Activated naive CD8-positive, alpha-beta T cell treated with anti-CD3 and anti-CD28 coated beads, Interleukin-2, amount 10 ng/mL, durations not matched to agents 7 days and 5 days (primary cell): ENCODE data around the gene SNX13. TPM values are rescaled to one million over a fixed set of nuclear protein-coding genes. Genes with fewer than 3 reads are reported as not detected.

ENCODE experiments used
- ATAC-seq: fragments of 150-1000 bp; cut with Tn5 transposase; one replicate; pipeline ENCODE4 v1.10.0; 2021; ENCODE audit warnings: low read depth, moderate library complexity
- POLR2A ChIA-PET: fragments of 350-600 bp; sonication (Branson Sonifier 250); formaldehyde crosslinking; loops from one replicate; lab custom pipeline; 2021; ENCODE audit warnings: antibody characterized with exemption; lab: Charles Lee
- DNase-seq: peaks from one replicate; pipeline ENCODE4 v3.0.0; 2021
- H3K27ac Mint-ChIP-seq: one replicate; pipeline ENCODE4 v1.8.0; 2022; ENCODE audit warnings: mild to moderate bottlenecking, mixed read lengths
- H3K27me3 Mint-ChIP-seq: one replicate; pipeline ENCODE4 v1.8.0; 2022; ENCODE audit warnings: mild to moderate bottlenecking, moderate library complexity, mixed read lengths
- H3K36me3 Mint-ChIP-seq: one replicate; pipeline ENCODE4 v1.8.0; 2021; ENCODE audit warnings: mild to moderate bottlenecking, mixed read lengths
- H3K4me1 Mint-ChIP-seq: one replicate; pipeline ENCODE4 v1.8.0; 2021; ENCODE audit warnings: mixed read lengths
- H3K4me3 Mint-ChIP-seq: one replicate; pipeline ENCODE4 v1.8.0; 2022; ENCODE audit warnings: mild to moderate bottlenecking, moderate library complexity, mixed read lengths
- H3K9me3 Mint-ChIP-seq: one replicate; pipeline ENCODE4 v1.8.0; 2021; ENCODE audit warnings: mixed read lengths
- total RNA-seq, 2 experiments: library from RNA; stranded (reverse); gene quantifications; one replicate each; pipeline ENCODE4 v1.2.3, GENCODE V29; 2021

The SNX13 gene
- total RNA-seq, 2 experiments from 2014 or later: 29.3 to 35.1 TPM

DNA sequence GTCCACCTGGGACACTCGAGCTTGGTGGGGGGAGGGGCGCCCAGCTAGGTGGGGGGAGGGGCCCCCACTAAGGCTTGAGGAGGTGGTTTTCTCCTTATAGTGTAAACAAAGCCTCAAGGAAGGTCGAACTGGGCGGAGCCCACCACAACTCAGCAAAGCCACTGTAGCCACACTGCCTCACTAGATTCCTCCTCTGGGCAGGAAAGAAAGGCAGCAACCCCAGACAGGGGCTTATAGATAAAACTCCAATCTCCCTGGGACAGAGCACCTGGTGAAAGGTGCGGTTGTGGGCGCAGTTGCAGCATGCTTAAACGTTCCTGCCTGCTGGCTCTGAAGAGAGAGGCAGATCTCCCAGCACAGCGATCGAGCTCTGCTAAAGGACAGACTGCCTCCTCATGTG is 133.1 kb downstream of the SNX13 start:
- Mint-ChIP-seq H3K4me1 (peaks cover 4% of the 10 kb centered on the region), H3K36me3 (peaks cover 38% of the 10 kb centered on the region), H3K4me3 (no peak overlapping the region), H3K9me3 (peaks cover 8% of the 10 kb centered on the region), H3K27me3 (no peaks in the 10 kb centered on the region), H3K27ac (no peak overlapping the region)
- no peak for ATAC-seq
- POLR2A ChIA-PET: no interaction called here
- no peak for DNase-seq

DNA sequence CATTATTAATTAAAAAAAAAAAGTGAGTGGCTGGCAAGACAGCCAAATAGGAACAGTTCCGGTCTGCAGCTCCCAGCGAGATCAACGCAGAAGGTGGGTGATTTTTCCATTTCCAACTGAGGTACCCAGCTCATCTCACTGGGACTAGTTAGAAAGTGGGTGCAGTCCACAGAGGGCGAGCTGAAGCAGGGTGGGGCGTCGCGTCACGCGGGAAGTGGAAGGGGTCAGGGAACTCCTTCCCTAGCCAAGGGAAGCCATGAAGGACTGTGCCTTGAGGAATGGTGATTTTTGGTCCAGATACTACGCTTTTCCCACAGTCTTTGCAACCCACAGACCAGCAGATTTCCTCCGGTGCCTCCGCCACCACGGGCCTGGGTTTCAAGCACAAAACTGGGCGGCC is 133.7 kb downstream of the SNX13 start:
- ATAC-seq: no peak
- Mint-ChIP-seq H3K27ac (no peak overlapping the region), H3K36me3 (peaks cover 32% of the 10 kb centered on the region), H3K4me3 (no peak overlapping the region), H3K27me3 (no peaks in the 10 kb centered on the region), H3K9me3 (peaks cover 5% of the 10 kb centered on the region), H3K4me1 (peaks cover 4% of the 10 kb centered on the region)
- no peak for DNase-seq
- POLR2A ChIA-PET: no interaction called here

DNA sequence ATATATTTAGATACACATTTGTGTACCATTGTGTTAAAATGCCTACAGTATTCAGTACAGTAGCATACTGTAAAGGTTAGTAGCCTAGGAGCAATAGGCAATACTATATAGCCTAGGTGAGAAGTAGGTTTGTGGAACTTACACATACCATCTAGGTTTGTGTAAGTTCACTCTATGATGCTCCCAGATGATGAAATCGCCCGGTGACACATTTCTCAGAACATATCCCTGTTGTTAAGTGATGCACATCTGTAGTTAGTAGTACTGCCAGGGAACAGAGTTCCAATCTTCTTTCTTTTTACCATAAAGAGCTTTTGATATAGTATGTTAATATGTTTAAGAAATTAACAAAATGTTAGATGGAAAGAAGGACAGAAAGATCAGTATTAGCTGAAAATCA is 138.2 kb downstream of the SNX13 start:
- Mint-ChIP-seq H3K9me3 (no peaks in the 10 kb centered on the region), H3K4me1 (no peaks in the 10 kb centered on the region), H3K27ac (no peak overlapping the region), H3K27me3 (no peaks in the 10 kb centered on the region), H3K36me3 (peaks cover 23% of the 10 kb centered on the region), H3K4me3 (no peak overlapping the region)
- DNase-seq: no peak
- ATAC-seq: no peak
- POLR2A ChIA-PET: no interaction called here

DNA sequence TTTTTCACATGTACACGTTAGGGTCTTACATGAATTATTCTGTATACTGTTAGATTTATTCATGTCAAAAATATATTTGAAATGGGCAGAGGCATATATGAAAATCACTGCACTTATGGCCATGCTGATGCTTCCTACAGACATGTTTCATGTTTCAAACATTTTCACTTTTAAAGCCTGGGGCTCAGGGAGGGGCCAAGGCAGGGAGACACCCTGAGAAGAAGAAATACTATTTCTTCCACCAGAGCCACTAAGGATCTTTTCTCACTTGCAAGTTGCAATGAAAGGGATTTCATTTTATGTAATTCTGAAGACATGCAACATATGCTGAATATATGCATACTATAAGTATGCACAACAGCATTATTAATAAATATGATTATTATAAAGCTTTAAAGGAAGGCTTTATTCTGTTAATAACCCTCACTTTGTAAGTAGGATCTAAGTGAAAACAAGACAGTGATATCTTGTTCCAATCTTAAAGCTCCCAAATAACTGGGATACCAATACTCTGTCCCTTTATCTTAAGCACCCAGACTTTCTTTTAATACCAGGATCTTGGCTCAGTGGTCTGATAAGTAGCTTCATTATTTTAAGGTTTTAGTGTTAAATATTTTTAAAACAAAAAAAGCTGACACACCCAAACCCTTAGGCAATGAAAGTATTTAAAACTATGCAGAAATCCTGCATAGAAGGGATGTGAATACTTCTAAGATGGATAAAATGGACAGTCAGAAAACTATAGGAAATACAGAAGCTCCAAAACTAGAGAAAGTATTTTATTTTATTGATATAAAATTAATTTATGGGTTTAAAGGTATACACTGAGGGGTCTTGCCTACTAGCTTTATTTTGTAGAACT is 148.0 kb downstream of the SNX13 start:
- ATAC-seq (no peak), DNase-seq (no peak)
- H3K4me3 Mint-ChIP-seq: no peak overlapping the region
- H3K4me1 Mint-ChIP-seq: no peaks in the 10 kb centered on the region
- H3K27me3 Mint-ChIP-seq: no peaks in the 10 kb centered on the region
- no peak overlapping the region for H3K27ac Mint-ChIP-seq
- no peaks in the 10 kb centered on the region for H3K9me3 Mint-ChIP-seq
- POLR2A ChIA-PET: no interaction called here
- peaks cover 11% of the 10 kb centered on the region for H3K36me3 Mint-ChIP-seq

DNA sequence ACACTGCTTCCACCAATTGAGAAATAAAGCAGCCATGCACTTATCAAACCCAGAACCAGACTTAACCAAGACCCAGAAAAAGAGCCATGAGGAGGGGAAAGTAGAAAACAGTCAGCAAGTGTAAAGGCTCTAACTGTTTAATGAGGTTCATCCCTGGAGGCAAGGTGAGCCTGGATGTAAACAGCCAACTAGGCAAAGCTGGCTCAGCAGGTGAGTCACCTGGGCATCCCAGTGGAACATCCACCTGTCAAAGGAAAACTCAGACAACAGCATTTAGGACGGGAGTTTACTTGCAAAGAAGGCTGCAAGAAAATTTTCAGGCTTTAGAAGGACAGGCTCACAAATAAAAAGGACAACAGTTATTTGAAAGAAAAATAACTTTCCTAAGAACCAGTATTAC is 153.0 kb downstream of the SNX13 start:
- no peak for ATAC-seq
- Mint-ChIP-seq H3K4me3 (no peak overlapping the region), H3K27ac (no peak overlapping the region), H3K36me3 (no peaks in the 10 kb centered on the region), H3K27me3 (no peaks in the 10 kb centered on the region), H3K4me1 (no peaks in the 10 kb centered on the region), H3K9me3 (no peaks in the 10 kb centered on the region)
- POLR2A ChIA-PET: no interaction called here
- DNase-seq: no peak

DNA sequence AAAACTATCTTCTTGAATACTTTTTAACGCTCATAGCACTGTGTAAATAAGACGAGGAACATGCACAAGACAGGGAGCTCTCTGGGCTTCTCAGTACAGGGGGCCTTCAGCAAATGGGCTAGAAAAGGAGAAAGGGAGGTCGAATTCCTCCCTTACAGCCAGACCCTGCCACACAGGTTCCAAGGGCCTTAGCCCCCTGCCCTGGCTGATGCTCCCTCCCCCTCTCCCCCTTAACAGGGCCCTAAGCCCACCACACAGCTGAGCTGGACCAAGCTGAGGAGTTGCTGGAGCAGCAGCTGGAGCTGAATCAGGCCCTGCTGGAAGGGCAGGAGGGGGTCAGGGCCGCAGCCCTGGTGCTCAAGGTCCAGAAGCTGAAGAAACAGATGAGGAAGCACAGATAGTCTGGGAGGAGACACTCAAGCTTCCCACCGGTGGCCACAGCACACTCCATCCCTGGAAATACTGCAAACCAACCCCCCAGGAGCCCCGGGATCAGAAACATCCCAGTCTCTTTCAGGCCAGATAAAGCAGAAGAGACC is 153.9 kb downstream of the SNX13 start:
- Mint-ChIP-seq H3K9me3 (no peaks in the 10 kb centered on the region), H3K36me3 (no peaks in the 10 kb centered on the region), H3K27me3 (no peaks in the 10 kb centered on the region), H3K4me3 (no peak overlapping the region), H3K4me1 (no peaks in the 10 kb centered on the region), H3K27ac (no peak overlapping the region)
- ATAC-seq (no peak), DNase-seq (no peak)
- POLR2A ChIA-PET: no interaction called here

DNA sequence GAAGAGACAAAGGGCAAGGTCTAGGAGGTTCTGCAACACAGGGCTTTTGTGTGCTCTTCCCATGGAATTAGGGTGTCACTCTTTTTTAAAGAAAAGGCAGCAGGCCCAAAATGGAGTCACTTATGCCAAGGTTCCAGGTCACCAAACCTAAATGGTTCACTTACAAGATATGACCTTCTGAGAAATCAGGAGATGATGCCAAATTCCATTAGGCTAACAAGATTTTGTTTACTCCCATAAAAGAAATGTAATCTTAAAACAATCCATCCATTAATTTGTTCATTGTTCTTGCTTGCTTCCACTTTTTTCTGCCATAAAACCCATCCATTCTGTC is 158.1 kb downstream of the SNX13 start:
- DNase-seq (no peak), ATAC-seq (no peak)
- Mint-ChIP-seq H3K27ac (no peak overlapping the region), H3K27me3 (no peaks in the 10 kb centered on the region), H3K36me3 (no peaks in the 10 kb centered on the region), H3K9me3 (no peaks in the 10 kb centered on the region), H3K4me1 (no peaks in the 10 kb centered on the region), H3K4me3 (no peak overlapping the region)
- POLR2A ChIA-PET: no interaction called here

DNA sequence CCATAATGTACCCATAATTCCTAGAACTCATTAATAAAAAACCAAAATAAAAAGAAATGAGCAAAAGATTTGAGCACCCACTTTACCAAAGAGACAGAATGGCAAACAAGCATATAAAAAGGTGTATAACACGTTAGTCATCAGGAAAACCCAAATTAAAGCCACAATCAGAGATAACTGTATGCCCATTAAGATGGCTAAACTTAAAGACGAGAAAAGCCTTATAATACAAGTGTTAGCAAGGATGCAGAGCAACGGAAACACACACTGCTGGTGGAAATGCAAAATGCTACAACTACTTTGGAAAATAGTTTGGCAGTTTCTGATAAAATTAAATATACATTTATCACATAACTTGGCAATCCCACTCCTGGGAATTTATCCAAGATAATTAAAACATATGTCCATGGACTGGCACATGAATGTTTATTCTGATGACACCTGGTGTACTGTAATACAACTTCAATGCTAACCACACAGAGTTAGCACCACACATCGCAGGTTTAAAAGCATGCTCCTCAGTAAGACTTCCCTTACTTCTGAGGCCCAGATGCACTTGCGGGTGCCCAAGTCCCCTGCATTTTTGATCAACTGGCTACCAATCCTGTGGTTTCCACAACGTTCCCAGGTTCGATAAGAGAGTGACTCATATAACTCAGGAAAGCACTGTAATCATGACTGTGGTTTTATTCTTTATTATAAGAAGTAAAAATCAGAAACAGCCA is 158.6 kb downstream of the SNX13 start:
- Mint-ChIP-seq H3K9me3 (no peaks in the 10 kb centered on the region), H3K4me1 (no peaks in the 10 kb centered on the region), H3K27ac (no peak overlapping the region), H3K27me3 (no peaks in the 10 kb centered on the region), H3K4me3 (no peak overlapping the region), H3K36me3 (no peaks in the 10 kb centered on the region)
- no peak for ATAC-seq
- DNase-seq: no peak
- POLR2A ChIA-PET: no interaction called here

DNA sequence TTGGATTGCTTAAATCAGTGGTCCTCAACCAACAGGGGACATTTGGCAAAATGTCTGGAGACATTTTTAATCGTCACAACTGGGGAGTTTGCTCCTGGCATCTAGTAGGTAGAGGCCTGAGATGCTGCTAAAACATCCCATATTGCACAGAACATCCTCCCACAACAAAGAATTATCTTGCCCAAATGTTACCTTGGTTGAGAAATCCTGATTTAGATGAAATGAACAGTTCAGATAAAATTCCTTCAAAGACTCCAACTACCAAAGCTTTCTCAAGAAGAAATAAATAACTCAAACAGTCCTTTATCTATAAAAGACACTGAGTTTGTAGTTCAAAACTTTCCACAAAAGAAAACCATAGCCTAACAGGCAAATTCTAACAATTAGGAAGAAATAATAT is 160.9 kb downstream of the SNX13 start:
- Mint-ChIP-seq H3K27me3 (no peaks in the 10 kb centered on the region), H3K4me1 (no peaks in the 10 kb centered on the region), H3K9me3 (no peaks in the 10 kb centered on the region), H3K27ac (no peak overlapping the region), H3K4me3 (no peak overlapping the region), H3K36me3 (no peaks in the 10 kb centered on the region)
- POLR2A ChIA-PET: no interaction called here
- ATAC-seq (no peak), DNase-seq (no peak)

DNA sequence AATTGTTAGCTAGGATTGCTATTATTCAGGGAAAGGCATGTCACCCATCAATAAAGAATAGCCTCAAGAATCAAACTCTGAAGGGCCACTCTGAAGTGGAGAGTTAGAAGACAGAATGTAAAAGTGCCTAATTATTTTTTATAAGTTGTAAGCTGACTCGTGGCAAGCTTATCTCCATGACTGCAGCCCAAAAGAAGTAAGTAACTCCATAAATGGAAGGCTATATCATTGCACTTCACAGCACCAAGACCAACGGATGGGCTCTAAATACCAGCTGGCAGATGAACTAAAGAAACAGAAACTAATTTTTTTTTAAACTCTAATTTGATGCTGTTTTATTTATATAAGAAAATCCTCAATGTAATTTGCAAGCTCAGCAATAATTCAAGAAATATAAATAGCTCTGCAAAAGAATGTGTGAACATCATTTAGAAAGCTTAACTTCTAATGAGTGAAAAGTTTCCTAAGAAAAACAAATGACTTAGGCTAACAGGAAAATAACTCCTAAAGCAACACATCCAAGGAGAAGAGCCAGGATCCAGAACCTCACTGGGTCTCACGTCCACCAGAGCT is 165.5 kb downstream of the SNX13 start:
- no peak overlapping the region for H3K27ac Mint-ChIP-seq
- ATAC-seq (no peak), DNase-seq (no peak)
- no peaks in the 10 kb centered on the region for H3K9me3 Mint-ChIP-seq
- H3K4me3 Mint-ChIP-seq: no peak overlapping the region
- no peaks in the 10 kb centered on the region for H3K36me3 Mint-ChIP-seq
- POLR2A ChIA-PET: no interaction called here
- no peaks in the 10 kb centered on the region for H3K27me3 Mint-ChIP-seq
- H3K4me1 Mint-ChIP-seq: peaks cover 5% of the 10 kb centered on the region

DNA sequence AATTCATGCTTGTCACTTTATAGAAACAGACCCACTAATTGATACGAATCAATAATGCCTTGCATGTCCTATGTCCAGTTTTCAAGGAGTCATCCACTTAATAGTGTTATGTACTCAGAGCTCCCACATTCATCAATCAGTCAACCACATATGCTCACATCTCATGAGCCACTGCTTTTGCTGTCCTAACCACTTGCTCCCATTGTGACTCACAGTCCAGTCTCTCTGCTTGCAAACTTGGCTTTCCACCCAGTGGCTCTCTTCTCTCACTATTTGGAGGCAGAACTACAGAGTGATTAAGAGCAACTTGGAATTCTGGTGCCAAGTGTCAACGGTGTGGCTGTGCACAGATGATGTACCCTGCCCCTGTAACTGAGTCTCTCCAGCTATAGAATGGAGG is 166.0 kb downstream of the SNX13 start:
- Mint-ChIP-seq H3K27me3 (no peaks in the 10 kb centered on the region), H3K4me1 (peaks cover 6% of the 10 kb centered on the region), H3K27ac (no peak overlapping the region), H3K36me3 (no peaks in the 10 kb centered on the region), H3K9me3 (no peaks in the 10 kb centered on the region), H3K4me3 (no peak overlapping the region)
- DNase-seq (no peak), ATAC-seq (no peak)
- POLR2A ChIA-PET: no interaction called here

DNA sequence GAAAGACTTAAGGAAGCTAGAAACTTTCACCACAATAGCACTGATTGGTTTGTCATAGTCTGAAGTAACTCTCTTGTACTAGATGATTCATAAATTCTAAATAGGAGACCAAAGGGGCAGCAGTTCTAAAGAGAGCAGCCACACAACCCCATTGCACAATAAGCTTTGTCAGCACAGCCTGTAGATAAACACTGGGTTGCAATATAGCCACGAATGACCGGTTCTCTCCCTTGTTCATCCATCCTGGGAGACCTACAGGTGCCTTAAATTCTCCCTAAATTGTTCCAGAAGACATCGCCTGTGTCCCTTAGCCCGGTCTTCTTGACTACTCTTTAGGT is 167.0 kb downstream of the SNX13 start:
- POLR2A ChIA-PET: no interaction called here
- H3K36me3 Mint-ChIP-seq: no peaks in the 10 kb centered on the region
- H3K27me3 Mint-ChIP-seq: no peaks in the 10 kb centered on the region
- H3K4me1 Mint-ChIP-seq: peaks cover 6% of the 10 kb centered on the region
- no peak overlapping the region for H3K4me3 Mint-ChIP-seq
- DNase-seq: no peak
- no peak for ATAC-seq
- H3K27ac Mint-ChIP-seq: no peak overlapping the region
- H3K9me3 Mint-ChIP-seq: no peaks in the 10 kb centered on the region

DNA sequence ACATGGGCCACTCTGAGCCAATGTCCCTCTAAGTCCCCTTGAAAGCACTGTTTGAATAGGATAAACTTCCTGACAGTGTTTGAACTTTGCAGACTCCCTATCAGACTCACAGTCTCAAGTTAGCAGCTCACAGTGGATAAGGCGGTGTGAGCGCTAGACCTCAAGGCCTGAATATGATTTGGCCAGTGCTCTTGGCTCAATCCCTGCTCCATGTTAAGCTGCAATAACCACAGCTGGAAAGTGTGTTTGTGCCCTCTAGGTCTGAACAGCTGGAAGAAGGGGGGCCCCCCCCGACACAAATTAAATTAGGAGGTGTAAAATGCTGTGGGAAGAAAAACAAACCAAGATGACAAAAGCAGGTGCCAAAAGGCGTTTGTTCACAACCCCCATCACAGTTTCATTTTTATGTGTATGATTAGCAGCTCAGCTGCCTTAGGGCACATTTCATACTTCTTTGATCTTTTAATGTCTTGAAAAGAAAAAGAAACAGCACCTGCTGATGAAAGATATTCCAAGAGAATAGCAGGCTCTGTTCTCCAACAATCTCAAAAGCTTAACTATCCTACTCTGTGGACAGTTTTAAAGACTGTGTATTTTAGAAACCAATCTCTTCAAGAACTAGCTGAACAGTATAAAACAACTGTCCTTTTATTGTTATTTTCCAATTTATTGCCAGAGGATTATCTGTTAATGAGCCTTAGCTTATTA is 167.6 kb downstream of the SNX13 start:
- peaks cover 6% of the 10 kb centered on the region for H3K4me1 Mint-ChIP-seq
- no peaks in the 10 kb centered on the region for H3K9me3 Mint-ChIP-seq
- H3K36me3 Mint-ChIP-seq: no peaks in the 10 kb centered on the region
- DNase-seq (no peak), ATAC-seq (no peak)
- H3K27me3 Mint-ChIP-seq: no peaks in the 10 kb centered on the region
- POLR2A ChIA-PET: no interaction called here
- no peak overlapping the region for H3K4me3 Mint-ChIP-seq
- H3K27ac Mint-ChIP-seq: no peak overlapping the region
